Parathyroid adenoma (tissue), 2 donors: ENCODE results near the gene WWOX.

Experiments used
- H2AFZ ChIP-seq: fragments of 300-600 bp; sonication (generic); one replicate; pipeline ENCODE4 v1.7.0; 2017; ENCODE audit warnings: antibody characterized with exemption, mild to moderate bottlenecking
- H3K27ac ChIP-seq: fragments of 300-600 bp; sonication (generic); one replicate; pipeline ENCODE4 v1.7.0; 2017
- H3K27me3 ChIP-seq: fragments of 300-600 bp; sonication (generic); one replicate; pipeline ENCODE4 v1.7.0; 2017; ENCODE audit warnings: low read length; ENCODE audit not compliant: control insufficient read depth, insufficient read depth
- H3K36me3 ChIP-seq: fragments of 300-600 bp; sonication (generic); one replicate; pipeline ENCODE4 v1.7.0; 2017; ENCODE audit warnings: low read length; ENCODE audit not compliant: control insufficient read depth, insufficient read depth
- H3K4me1 ChIP-seq: fragments of 300-600 bp; sonication (generic); one replicate; pipeline ENCODE4 v1.7.0; 2017; ENCODE audit warnings: control low read depth
- H3K4me2 ChIP-seq: fragments of 300-600 bp; sonication (generic); one replicate; pipeline ENCODE4 v1.7.0; 2017; ENCODE audit warnings: low read length
- H3K4me3 ChIP-seq: fragments of 300-600 bp; sonication (generic); one replicate; pipeline ENCODE4 v1.7.0; 2017; ENCODE audit warnings: low read depth, low read length
- H3K79me2 ChIP-seq: fragments of 300-600 bp; sonication (generic); one replicate; pipeline ENCODE4 v1.7.0; 2017; ENCODE audit warnings: control low read depth
- H3K9ac ChIP-seq: fragments of 300-600 bp; sonication (generic); one replicate; pipeline ENCODE4 v1.7.0; 2017; ENCODE audit warnings: mild to moderate bottlenecking
- H3K9me3 ChIP-seq: fragments of 300-600 bp; sonication (generic); one replicate; pipeline ENCODE4 v1.7.0; 2017; ENCODE audit warnings: low read length; ENCODE audit not compliant: control insufficient read depth
- CTCF ChIP-seq: fragments of 300-600 bp; sonication (generic); IDR thresholded peaks from one replicate; pipeline ENCODE4 v1.7.0; 2017; ENCODE audit warnings: antibody characterized with exemption, mild to moderate bottlenecking
- donor health status: primary hyperparathyroidism.

The WWOX gene

GRCh38 chr16:79054211-79054984, 954.9 kb downstream of the WWOX start:
- no peak for TF ChIP-seq CTCF
- no peak overlapping the region for H2AFZ ChIP-seq
- H3K4me1 ChIP-seq, result no peaks in the 10 kb centered on the region

GRCh38 chr16:79055251-79055970, 956.0 kb downstream of the WWOX start:
- no peak for TF ChIP-seq CTCF
- Histone ChIP-seq H3K36me3 (no peaks in the 10 kb centered on the region), H3K27ac (no peak overlapping the region)

More at GRCh38 chr16:79054211-79054984, 954.9 kb downstream of the WWOX start:
- no peaks in the 10 kb centered on the region for H3K36me3 ChIP-seq
- H3K4me2 ChIP-seq, result no peak overlapping the region
- H3K4me3 ChIP-seq, result no peak overlapping the region
- H3K27me3 ChIP-seq, result no peaks in the 10 kb centered on the region
- H3K79me2 ChIP-seq, result no peaks in the 10 kb centered on the region
- no peak overlapping the region for H3K9ac ChIP-seq
- H3K9me3 ChIP-seq, result no peaks in the 10 kb centered on the region
- no peak overlapping the region for H3K27ac ChIP-seq

GRCh38 chr16:79061181-79061580, 961.7 kb downstream of the WWOX start:
- H3K27ac ChIP-seq, result no peak overlapping the region
- peaks cover 7% of the 10 kb centered on the region for H3K4me1 ChIP-seq
- no peaks in the 10 kb centered on the region for H3K36me3 ChIP-seq
- no peak overlapping the region for H3K4me2 ChIP-seq
- no peak for TF ChIP-seq CTCF
- H3K4me3 ChIP-seq, result no peak overlapping the region
- H3K79me2 ChIP-seq, result no peaks in the 10 kb centered on the region
- H3K9me3 ChIP-seq, result no peaks in the 10 kb centered on the region
- H3K27me3 ChIP-seq, result no peaks in the 10 kb centered on the region
- H2AFZ ChIP-seq, result no peak overlapping the region
- no peak overlapping the region for H3K9ac ChIP-seq

More at GRCh38 chr16:79055251-79055970, 956.0 kb downstream of the WWOX start:
- H3K9me3 ChIP-seq, result no peaks in the 10 kb centered on the region
- no peak overlapping the region for H3K9ac ChIP-seq
- no peaks in the 10 kb centered on the region for H3K79me2 ChIP-seq
- no peak overlapping the region for H3K4me2 ChIP-seq
- no peak overlapping the region for H2AFZ ChIP-seq
- H3K4me1 ChIP-seq, result no peaks in the 10 kb centered on the region
- no peaks in the 10 kb centered on the region for H3K27me3 ChIP-seq
- no peak overlapping the region for H3K4me3 ChIP-seq

- H3K79me2 ChIP-seq, result no peaks in the 10 kb centered on the region
- H3K4me3 ChIP-seq, result no peak overlapping the region
- no peak overlapping the region for H3K27ac ChIP-seq
- no peaks in the 10 kb centered on the region for H3K36me3 ChIP-seq
- H3K27me3 ChIP-seq, result no peaks in the 10 kb centered on the region
- peaks cover 7% of the 10 kb centered on the region for H3K4me1 ChIP-seq
- no peak for TF ChIP-seq CTCF
- no peak overlapping the region for H3K4me2 ChIP-seq
- no peaks in the 10 kb centered on the region for H3K9me3 ChIP-seq
- H3K9ac ChIP-seq, result no peak overlapping the region
- H2AFZ ChIP-seq, result no peak overlapping the region
These were observed 962.9 kb downstream of the WWOX start for GRCh38 chr16:79062336-79062735.
